Measurements from ENCODE around the gene EML3.
"Not testable (repeated sequence)": the region's sequence is repeated elsewhere in the genome, so short reads cannot be mapped to it uniquely, and the experiment has no call there.

GRCh38 chr11:62581735-62582134 is 30.8 kb downstream of the EML3 start:
- TF ChIP-seq, protein P1, sequence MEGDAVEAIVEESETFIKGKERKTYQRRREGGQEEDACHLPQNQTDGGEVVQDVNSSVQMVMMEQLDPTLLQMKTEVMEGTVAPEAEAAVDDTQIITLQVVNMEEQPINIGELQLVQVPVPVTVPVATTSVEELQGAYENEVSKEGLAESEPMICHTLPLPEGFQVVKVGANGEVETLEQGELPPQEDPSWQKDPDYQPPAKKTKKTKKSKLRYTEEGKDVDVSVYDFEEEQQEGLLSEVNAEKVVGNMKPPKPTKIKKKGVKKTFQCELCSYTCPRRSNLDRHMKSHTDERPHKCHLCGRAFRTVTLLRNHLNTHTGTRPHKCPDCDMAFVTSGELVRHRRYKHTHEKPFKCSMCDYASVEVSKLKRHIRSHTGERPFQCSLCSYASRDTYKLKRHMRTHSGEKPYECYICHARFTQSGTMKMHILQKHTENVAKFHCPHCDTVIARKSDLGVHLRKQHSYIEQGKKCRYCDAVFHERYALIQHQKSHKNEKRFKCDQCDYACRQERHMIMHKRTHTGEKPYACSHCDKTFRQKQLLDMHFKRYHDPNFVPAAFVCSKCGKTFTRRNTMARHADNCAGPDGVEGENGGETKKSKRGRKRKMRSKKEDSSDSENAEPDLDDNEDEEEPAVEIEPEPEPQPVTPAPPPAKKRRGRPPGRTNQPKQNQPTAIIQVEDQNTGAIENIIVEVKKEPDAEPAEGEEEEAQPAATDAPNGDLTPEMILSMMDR (IDR thresholded peaks at IDR 0.05): not testable (repeated sequence)
- TF ChIP-seq POLR2A (IDR thresholded peaks at IDR 0.05): not testable (repeated sequence)
